ENCODE results near the gene SEC22B.
A peak's percentile ranks its signal among the peaks of the same experiment; 100 is the strongest.
"Not testable (repeated sequence)": the region's sequence is repeated elsewhere in the genome, so short reads cannot be mapped to it uniquely, and the experiment has no call there.

The SEC22B gene

DNA sequence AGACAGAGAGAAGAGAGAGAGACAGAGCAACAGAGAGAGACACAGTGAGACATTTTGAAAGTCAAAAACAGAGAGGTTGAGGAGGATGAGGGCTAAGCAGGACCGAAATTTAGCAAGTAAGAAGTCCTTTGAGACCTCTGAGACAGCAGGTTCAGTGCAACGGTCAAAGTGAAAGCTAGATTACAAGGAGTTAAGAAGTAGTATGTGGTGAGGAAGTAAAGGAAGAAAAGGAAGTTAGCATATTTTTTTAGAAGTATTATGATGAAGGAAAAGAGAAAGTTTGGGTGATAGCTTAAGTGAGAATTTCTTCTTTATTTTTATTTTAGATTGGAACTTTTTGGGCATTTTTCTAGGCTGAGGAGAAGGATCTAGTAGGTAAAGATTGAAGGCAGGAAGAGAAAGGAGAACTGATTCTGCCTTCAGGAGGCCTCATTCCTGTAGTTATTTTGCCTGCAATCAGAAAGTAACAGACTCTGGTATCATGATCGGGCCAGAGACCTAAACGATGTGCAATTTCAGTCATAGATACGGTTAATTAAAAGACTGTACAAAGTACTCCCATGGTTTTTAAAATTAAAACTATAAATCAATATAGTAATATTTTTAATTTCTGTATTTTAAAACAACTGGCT, 53.9 kb downstream of the SEC22B start:
- H3K27me3 Mint-ChIP-seq (ENCODE audit: low read depth); H3K27ac Mint-ChIP-seq; H3K4me1 Mint-ChIP-seq; H3K4me3 Mint-ChIP-seq; H3K9me3 Mint-ChIP-seq; H3K36me3 Mint-ChIP-seq (ENCODE audit: low read depth): not testable (repeated sequence)

DNA sequence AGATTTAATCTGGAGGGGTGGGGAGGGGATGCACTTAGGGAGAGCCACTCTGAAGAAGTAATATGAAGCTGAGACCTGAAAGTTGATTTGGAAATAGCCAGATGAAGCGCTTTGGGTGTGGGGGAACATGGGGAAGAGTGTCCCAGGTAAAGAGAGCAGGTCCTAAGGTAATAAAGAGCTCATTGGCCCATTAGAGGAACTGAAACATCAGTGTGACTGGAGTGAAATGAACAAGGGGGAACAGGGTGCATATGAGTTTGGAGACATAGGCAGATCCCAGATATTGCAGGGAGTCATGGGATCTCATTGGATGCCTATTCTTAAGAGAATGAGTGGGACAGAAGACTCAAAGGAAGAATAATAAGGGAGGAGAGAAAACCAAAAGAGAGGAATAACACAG, 54.5 kb downstream of the SEC22B start:
- not testable (repeated sequence) for H3K27me3 Mint-ChIP-seq (ENCODE audit: low read depth); H3K4me3 Mint-ChIP-seq; H3K27ac Mint-ChIP-seq; H3K36me3 Mint-ChIP-seq (ENCODE audit: low read depth); H3K9me3 Mint-ChIP-seq; H3K4me1 Mint-ChIP-seq

DNA sequence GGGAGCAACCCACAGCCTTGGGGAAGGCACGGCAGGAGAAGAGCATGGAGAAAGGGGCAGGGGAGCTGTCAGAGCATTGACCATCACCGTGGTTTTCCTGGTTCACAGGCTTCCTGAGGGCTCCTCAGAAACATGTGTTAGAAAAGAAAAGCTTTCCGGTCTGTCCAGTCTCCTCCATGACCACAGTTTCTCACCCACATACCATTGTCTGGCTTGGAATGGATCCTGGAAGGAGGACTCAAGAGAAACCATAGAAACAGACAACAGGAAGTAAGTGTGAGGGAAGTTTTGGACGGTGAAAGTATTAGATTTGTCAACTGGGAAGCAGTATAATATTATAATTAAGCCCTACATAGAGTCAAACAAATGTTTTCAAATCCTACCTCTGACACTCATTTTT, 55.8 kb downstream of the SEC22B start:
- H3K36me3 Mint-ChIP-seq (ENCODE audit: low read depth); H3K9me3 Mint-ChIP-seq; H3K4me1 Mint-ChIP-seq; H3K27ac Mint-ChIP-seq; H3K27me3 Mint-ChIP-seq (ENCODE audit: low read depth); H3K4me3 Mint-ChIP-seq: not testable (repeated sequence)

DNA sequence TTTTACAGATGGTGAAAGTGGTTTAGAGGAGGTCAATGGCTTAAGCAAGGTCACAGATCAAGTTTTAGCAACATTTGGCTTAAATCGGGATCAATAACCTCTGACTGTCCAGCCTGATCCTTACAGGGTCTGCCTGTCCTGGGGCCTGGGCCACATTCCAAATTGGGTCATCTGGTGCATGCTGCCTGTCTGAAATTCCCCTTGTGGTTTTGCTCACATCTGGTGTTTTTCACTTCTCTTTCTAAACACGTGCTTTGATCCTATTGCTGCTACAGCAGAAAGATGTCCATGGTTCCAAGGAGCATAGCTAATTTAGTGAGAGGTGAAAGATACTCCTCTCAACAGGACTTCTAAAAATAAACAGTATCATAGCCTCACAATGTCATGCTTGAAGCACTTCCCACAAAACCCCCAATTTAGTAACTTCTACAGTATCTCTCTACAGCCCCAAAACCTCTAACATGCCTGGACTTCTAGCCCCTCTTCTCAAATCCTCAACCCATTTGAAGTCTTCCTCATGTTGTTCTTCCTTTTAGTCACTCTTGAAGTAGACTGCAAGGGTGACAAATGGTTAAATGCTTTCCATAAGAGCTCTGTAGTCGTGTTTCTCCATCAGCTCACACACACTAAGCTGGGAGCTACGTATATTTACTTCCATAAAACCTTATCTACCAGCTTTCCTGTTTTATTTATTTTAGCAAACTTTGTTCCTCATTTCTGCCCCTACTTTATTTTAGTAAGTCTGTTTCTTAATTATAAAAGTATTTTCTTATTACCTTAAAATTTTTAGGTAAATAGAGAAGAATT, 58.7 kb downstream of the SEC22B start:
- not testable (repeated sequence) for H3K27me3 Mint-ChIP-seq (ENCODE audit: low read depth); H3K4me1 Mint-ChIP-seq; H3K9me3 Mint-ChIP-seq; H3K36me3 Mint-ChIP-seq (ENCODE audit: low read depth); H3K4me3 Mint-ChIP-seq
- peak overlapping the region; percentile 55 to 81 (median 74) for H3K27ac Mint-ChIP-seq

DNA sequence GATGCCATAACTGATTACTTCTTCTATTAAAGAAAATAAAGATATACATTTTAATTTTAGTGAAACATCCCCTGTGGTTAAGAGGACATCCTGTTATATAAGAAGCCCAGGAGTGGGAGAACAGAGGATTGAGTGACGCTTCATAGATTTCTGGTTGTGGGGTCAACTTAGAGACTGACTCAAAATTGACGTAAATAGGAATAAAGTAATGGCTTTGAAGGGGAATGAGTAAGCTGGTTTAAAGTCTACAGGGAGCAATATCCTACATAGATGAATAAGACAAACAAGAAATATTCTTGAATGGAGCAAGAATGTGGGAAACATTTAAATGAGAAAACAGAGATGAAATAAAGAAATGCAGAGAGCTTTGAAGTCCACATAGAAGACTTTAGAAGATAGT, 60.2 kb downstream of the SEC22B start:
- H3K4me3 Mint-ChIP-seq; H3K4me1 Mint-ChIP-seq; H3K27me3 Mint-ChIP-seq (ENCODE audit: low read depth); H3K9me3 Mint-ChIP-seq; H3K36me3 Mint-ChIP-seq (ENCODE audit: low read depth): not testable (repeated sequence)
- peak overlapping the region; percentile 2 to 4 (median 4) for H3K27ac Mint-ChIP-seq

DNA sequence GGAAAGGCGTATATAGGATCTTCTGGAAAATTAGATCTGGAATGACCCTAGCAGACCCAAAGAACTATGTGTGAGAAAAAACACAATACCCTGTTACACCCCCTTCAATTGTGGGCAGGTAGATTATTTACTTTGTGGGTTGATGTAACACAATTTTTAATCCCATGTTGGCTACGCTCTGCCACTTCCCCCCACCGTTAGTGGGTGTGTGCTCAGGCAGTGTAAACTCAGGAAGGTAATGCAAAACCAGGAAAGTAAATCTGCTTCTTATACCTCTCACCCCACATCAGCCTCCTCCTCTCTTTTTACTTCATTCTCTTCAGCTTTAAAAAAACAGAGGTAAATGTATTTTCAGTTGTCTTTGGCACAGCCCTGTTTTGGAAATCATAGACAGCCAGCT, 63.2 kb downstream of the SEC22B start:
- H3K4me3 Mint-ChIP-seq; H3K27me3 Mint-ChIP-seq (ENCODE audit: low read depth); H3K36me3 Mint-ChIP-seq (ENCODE audit: low read depth); H3K4me1 Mint-ChIP-seq; H3K27ac Mint-ChIP-seq; H3K9me3 Mint-ChIP-seq: not testable (repeated sequence)

DNA sequence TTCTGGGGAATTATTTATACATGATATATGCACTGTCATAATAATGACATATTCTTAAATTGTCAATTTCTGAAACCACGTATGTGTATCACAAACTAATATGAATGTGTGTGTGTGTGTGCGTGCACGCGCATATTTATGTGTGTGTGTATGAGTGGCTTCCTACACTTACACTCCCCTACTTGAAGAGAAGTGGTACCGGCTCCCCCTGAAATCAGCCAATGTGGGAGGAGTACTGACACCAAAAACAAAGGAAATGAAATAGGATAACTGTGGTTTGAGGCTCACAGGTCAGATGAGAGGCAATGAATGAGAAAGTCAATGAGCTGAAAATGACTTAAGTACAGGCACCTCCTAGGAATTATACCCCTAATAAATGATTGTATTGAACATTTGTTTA, 64.1 kb downstream of the SEC22B start:
- not testable (repeated sequence) for H3K9me3 Mint-ChIP-seq; H3K4me3 Mint-ChIP-seq; H3K36me3 Mint-ChIP-seq (ENCODE audit: low read depth); H3K4me1 Mint-ChIP-seq; H3K27me3 Mint-ChIP-seq (ENCODE audit: low read depth)
- peak overlapping the region in 1 of 3 experiments; percentile 54 for H3K27ac Mint-ChIP-seq

DNA sequence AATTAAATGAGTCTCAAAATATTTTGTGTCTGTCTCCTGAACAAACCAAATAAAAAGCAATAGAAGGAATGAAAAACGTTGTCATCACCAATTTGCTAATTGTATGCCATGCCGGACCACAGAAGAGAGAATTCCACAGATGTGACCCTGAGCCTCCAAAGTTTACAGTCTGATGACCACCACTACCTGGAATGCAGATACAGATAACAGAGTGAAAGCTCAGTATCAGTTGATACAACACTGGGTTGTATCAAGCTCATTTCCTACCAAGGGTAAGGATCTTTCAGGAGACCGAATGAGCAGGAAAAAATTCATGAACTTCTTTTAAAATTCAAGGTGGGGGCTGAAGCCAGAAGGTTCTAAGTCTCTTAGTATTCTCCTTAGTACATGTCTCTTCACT, 64.5 kb downstream of the SEC22B start:
- not testable (repeated sequence) for H3K4me3 Mint-ChIP-seq; H3K27ac Mint-ChIP-seq; H3K9me3 Mint-ChIP-seq; H3K4me1 Mint-ChIP-seq; H3K36me3 Mint-ChIP-seq (ENCODE audit: low read depth); H3K27me3 Mint-ChIP-seq (ENCODE audit: low read depth)

DNA sequence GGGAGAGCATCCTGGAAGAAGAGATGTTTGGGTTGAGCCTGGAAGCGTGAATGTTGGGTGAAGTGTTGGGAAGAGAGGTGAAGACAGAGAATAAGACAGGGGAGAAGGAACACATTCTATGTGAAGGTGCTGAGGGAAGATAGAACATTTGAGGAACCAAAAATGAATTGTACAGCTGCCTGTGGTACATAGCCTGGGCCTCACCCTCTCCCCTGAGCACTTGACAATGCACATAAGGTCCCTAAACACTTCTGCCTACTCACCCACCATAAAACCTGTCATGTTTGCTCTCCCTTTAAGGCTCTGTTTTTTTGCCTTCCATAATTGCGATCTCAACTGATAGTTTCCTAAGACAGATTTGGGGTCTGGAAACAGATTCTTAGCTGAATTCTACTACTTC, 65.3 kb downstream of the SEC22B start:
- H3K27me3 Mint-ChIP-seq (ENCODE audit: low read depth); H3K27ac Mint-ChIP-seq; H3K4me3 Mint-ChIP-seq; H3K36me3 Mint-ChIP-seq (ENCODE audit: low read depth); H3K4me1 Mint-ChIP-seq; H3K9me3 Mint-ChIP-seq: not testable (repeated sequence)

DNA sequence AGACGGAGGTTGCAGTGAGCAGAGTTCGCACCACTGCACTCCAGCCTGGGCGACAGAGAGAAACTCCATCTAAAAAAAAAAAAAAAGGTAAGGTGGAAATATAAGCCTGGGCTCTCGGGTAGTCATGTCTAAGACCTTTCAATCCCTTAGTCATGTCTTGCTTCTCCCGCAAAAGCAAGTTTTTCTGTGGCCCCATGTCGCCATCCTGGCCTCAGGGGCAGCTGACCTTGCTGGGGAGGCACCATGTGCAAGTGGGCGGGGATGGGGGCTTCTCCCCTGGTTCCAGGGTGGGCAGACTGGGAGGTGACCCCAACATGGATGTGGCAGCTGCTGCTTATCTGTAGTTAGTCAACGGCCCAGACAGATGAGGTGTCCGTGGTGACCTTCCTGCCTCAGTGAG, 66.7 kb downstream of the SEC22B start:
- H3K4me3 Mint-ChIP-seq; H3K27me3 Mint-ChIP-seq (ENCODE audit: low read depth); H3K9me3 Mint-ChIP-seq; H3K36me3 Mint-ChIP-seq (ENCODE audit: low read depth); H3K27ac Mint-ChIP-seq; H3K4me1 Mint-ChIP-seq: not testable (repeated sequence)

DNA sequence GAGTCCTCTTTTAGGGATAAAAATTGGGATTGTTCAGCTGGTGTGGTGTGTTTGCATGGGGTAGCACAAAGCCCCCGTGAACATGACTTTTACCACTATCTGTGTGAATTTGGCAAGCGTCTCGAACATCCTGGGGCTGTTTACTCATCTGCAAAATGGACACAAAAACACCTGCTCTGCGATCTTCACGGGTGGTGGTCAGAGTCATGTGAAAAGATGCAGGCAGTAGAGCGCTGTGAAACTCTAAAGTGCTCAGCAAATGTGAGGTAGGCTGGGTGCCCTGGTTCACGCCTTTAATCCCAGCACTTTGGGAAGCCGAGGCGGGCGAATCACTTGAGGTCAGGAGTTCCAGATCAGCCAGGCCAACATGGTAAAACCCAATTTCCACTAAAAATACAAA, 67.1 kb downstream of the SEC22B start:
- not testable (repeated sequence) for H3K27me3 Mint-ChIP-seq (ENCODE audit: low read depth); H3K36me3 Mint-ChIP-seq (ENCODE audit: low read depth); H3K4me1 Mint-ChIP-seq; H3K27ac Mint-ChIP-seq; H3K9me3 Mint-ChIP-seq; H3K4me3 Mint-ChIP-seq

DNA sequence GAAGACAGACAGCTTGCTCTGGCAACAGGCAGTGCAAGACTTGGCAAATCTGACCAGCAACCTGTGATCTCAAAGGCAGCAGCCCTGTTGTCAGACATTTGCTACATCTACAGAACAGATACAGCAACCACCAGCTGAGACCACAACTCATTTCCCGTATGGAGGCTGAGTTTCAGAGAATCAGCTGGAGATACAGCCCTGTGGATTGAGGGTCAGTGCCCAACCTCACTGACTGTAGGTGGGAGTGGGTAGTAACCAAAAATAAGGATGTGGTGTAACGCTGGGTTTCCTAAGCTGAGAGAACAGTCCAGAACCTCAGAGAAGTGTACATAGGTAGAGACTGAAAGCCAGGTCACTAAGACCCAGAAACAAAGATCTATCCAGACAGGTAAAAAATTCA, 71.0 kb downstream of the SEC22B start:
- H3K27me3 Mint-ChIP-seq (ENCODE audit: low read depth); H3K4me3 Mint-ChIP-seq; H3K27ac Mint-ChIP-seq; H3K36me3 Mint-ChIP-seq (ENCODE audit: low read depth); H3K9me3 Mint-ChIP-seq; H3K4me1 Mint-ChIP-seq: not testable (repeated sequence)

DNA sequence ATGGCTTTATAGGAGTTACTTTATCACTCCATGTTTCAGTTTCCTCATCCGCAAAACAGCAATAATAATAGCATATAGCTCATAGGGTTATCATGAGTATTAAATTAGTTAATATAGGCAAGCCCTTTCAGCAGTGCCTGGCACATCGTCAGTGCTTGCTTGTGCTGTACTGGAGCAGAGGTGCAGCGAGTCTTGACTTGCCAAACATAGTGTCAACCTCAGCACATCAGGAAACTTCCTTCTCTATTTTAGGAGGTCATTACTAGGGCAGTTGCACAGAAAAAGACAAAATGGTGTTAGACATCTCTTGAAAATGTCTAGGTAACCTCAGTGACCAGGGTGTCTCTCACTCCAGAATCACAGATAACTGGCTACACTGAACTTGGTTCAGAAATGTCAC, 72.6 kb downstream of the SEC22B start:
- not testable (repeated sequence) for H3K4me1 Mint-ChIP-seq; H3K27me3 Mint-ChIP-seq (ENCODE audit: low read depth); H3K36me3 Mint-ChIP-seq (ENCODE audit: low read depth); H3K9me3 Mint-ChIP-seq; H3K4me3 Mint-ChIP-seq; H3K27ac Mint-ChIP-seq

DNA sequence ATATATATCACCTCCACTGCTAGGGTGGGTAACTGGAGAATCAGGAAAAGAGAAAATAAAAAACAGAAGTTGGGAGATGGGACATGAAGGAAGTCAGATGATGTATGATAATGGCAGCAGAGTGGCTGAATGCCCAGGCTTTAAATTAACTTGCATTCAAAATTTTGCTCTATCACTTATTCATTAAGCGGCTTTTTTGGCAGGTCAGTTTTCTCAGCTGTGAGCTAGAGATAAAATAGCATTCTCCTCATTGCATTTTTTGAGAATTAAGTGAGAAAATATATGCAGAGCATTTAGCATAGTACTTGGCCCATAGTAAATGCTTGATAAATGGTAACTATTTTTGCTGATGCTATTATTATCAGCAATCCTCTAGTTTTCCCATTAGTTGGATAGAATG, 74.7 kb downstream of the SEC22B start:
- H3K4me3 Mint-ChIP-seq; H3K9me3 Mint-ChIP-seq; H3K27ac Mint-ChIP-seq; H3K27me3 Mint-ChIP-seq (ENCODE audit: low read depth); H3K4me1 Mint-ChIP-seq; H3K36me3 Mint-ChIP-seq (ENCODE audit: low read depth): not testable (repeated sequence)

Data from nephron (organoid).